Liver (tissue), 9 donors: Measurements from ENCODE around the gene EVC. TPM values are rescaled to one million over a fixed set of nuclear protein-coding genes. Genes with fewer than 3 reads are reported as not detected.
"Not testable (repeated sequence)": the region's sequence is repeated elsewhere in the genome, so short reads cannot be mapped to it uniquely, and the experiment has no call there.

Experiments
- DNase-seq: peaks from one replicate; pipeline ENCODE4 v3.0.0-alpha.2; 2017; ENCODE audit warnings: low spot score
- H3K27ac ChIP-seq, 2 donors: one replicate each; pipeline ENCODE4 v1.7.0; 2013; ENCODE audit warnings: inconsistent platforms in 2 of 2, low read length in 2 of 2, control low read depth in 1 of 2, low read depth in 1 of 2, mild to moderate bottlenecking in 1 of 2
- H3K27me3 ChIP-seq, 4 donors: one replicate each; pipeline versions ENCODE4 v1.6.1 to v1.7.0; 2013; ENCODE audit warnings: low read length in 3 of 4, inconsistent platforms in 1 of 4, mild to moderate bottlenecking in 1 of 4, moderate library complexity in 1 of 4; ENCODE audit not compliant: control insufficient read depth in 4 of 4, insufficient read depth in 4 of 4
- H3K36me3 ChIP-seq, 4 donors: one replicate each; pipeline versions ENCODE4 v1.6.1 to v1.7.0; 2013; ENCODE audit warnings: low read length in 3 of 4, mild to moderate bottlenecking in 3 of 4, low read depth in 1 of 4, moderate library complexity in 1 of 4; ENCODE audit not compliant: control insufficient read depth in 4 of 4, insufficient read depth in 3 of 4
- H3K4me1 ChIP-seq, 4 donors: one replicate each; pipeline versions ENCODE4 v1.6.1 to v1.7.0; 2013; ENCODE audit warnings: low read length in 3 of 4, mild to moderate bottlenecking in 3 of 4, moderate library complexity in 1 of 4; ENCODE audit not compliant: control insufficient read depth in 4 of 4, insufficient read depth in 4 of 4
- H3K4me3 ChIP-seq, 3 donors: one replicate each; pipeline versions ENCODE4 v1.6.1 to v1.7.0; 2013; ENCODE audit warnings: low read length in 3 of 3, control low read depth in 1 of 3, low read depth in 1 of 3, mild to moderate bottlenecking in 1 of 3
- H3K9ac ChIP-seq, 2 donors: one replicate each; pipeline ENCODE4 v1.7.0; 2013; ENCODE audit warnings: low read length in 2 of 2, mild to moderate bottlenecking in 2 of 2, moderate library complexity in 2 of 2, control low read depth in 1 of 2, low read depth in 1 of 2
- H3K9me3 ChIP-seq, 4 donors: one replicate each; pipeline versions ENCODE4 v1.6.1 to v1.7.0; 2013; ENCODE audit warnings: low read length in 3 of 4; ENCODE audit not compliant: control insufficient read depth in 4 of 4
- CTCF ChIP-seq: fragments of 150-350 bp; IDR thresholded peaks from 2 replicates; pipeline ENCODE4 v1.5.1; 2017; ENCODE audit warnings: improper control_type of control experiment, low read depth, low read length; ENCODE audit not compliant: missing input control
- EGR1 ChIP-seq, 2 donors: IDR thresholded peaks; 2 replicates each; pipeline ENCODE4 v1.6.1; 2016 to 2018; ENCODE audit warnings: antibody characterized with exemption in 2 of 2, low read depth in 2 of 2
- FOXA1 ChIP-seq: IDR thresholded peaks from 2 replicates; pipeline ENCODE4 v1.6.1; 2016; ENCODE audit warnings: antibody characterized with exemption
- FOXA2 ChIP-seq: IDR thresholded peaks from 2 replicates; pipeline ENCODE4 v1.6.1; 2016; ENCODE audit warnings: antibody characterized with exemption
- GABPA ChIP-seq, 2 donors: IDR thresholded peaks in 1 of 2; conservative IDR thresholded peaks in 1 of 2; 2 replicates each; pipeline ENCODE4 v1.6.1; 2016; ENCODE audit warnings: antibody characterized with exemption in 2 of 2, mild to moderate bottlenecking in 1 of 2, moderate library complexity in 1 of 2
- HNF4A ChIP-seq, 2 donors: conservative IDR thresholded peaks; 2 replicates each; pipeline ENCODE4 v1.6.1; 2016; ENCODE audit warnings: antibody characterized with exemption in 2 of 2, mild to moderate bottlenecking in 2 of 2
- HNF4G ChIP-seq: IDR thresholded peaks from 2 replicates; pipeline ENCODE4 v1.6.1; 2016; ENCODE audit warnings: antibody characterized with exemption
- JUND ChIP-seq, 2 donors: IDR thresholded peaks; 2 replicates each; pipeline ENCODE4 v1.6.1; 2016; ENCODE audit warnings: antibody characterized with exemption in 2 of 2
- NR2F2 ChIP-seq: IDR thresholded peaks from 2 replicates; pipeline ENCODE4 v1.6.1; 2016; ENCODE audit warnings: antibody characterized with exemption
- RXRA ChIP-seq, 2 donors: IDR thresholded peaks; 2 replicates each; pipeline ENCODE4 v1.6.1; 2017 to 2018; ENCODE audit warnings: antibody characterized with exemption in 2 of 2, mild to moderate bottlenecking in 1 of 2
- SP1 ChIP-seq: IDR thresholded peaks from 2 replicates; pipeline ENCODE4 v1.6.1; 2018; ENCODE audit warnings: antibody characterized with exemption, mild to moderate bottlenecking
- YY1 ChIP-seq: IDR thresholded peaks from 2 replicates; pipeline ENCODE4 v1.6.1; 2016; ENCODE audit warnings: antibody characterized with exemption, mild to moderate bottlenecking
- ZBTB33 ChIP-seq: IDR thresholded peaks from 2 replicates; pipeline ENCODE4 v1.6.1; 2016; ENCODE audit warnings: antibody characterized with exemption
- WGBS: extraction: QIAGEN DNeasy Blood & Tissue Kit; methylation state at CpG from one replicate; pipeline ENCODE4 v1.1.7; 2013; 5-methylcytosine and 5-hydroxymethylcytosine counted together
- polyA plus RNA-seq, 2 donors: library from polyadenylated mRNA; stranded (reverse) in 1 of 2; unstranded in 1 of 2; fragments of 200-250 nt in 1 of 2; fragments of >200 nt in 1 of 2; fragmentation: Nextera tagmentation in 1 of 2; extraction: Ambion mirVana in 1 of 2; gene quantifications; one replicate each; pipeline versions ENCODE4 v1.2.1 to v1.2.3, GENCODE V29; 2013 to 2015
- total RNA-seq, 2 donors: library from RNA; depleted of rRNA; stranded (reverse); fragments of >200 nt; gene quantifications; one replicate each; pipeline ENCODE4 v1.2.3, GENCODE V29; 2014
- TF ChIP-seq, protein P1 (sequence below): IDR thresholded peaks from 2 replicates; pipeline ENCODE4 v1.6.1; 2016; ENCODE audit warnings: antibody characterized with exemption
- TF ChIP-seq, protein P2 (sequence below): IDR thresholded peaks from 2 replicates; pipeline ENCODE4 v1.6.1; 2016; ENCODE audit warnings: antibody characterized with exemption
- TF ChIP-seq, protein P3 (sequence below): IDR thresholded peaks from 2 replicates; pipeline ENCODE4 v1.6.1; 2016; ENCODE audit warnings: antibody characterized with exemption, mild to moderate bottlenecking
- donor health status: healthy.
- donor health status: healthy.
- donor health status: healthy.
- donor health status: healthy.
- donor health status: healthy.

Gene EVC
- total and polyA plus RNA-seq, 4 donors, result 0.76 to 10.9 (median 3.2) TPM

DNA sequence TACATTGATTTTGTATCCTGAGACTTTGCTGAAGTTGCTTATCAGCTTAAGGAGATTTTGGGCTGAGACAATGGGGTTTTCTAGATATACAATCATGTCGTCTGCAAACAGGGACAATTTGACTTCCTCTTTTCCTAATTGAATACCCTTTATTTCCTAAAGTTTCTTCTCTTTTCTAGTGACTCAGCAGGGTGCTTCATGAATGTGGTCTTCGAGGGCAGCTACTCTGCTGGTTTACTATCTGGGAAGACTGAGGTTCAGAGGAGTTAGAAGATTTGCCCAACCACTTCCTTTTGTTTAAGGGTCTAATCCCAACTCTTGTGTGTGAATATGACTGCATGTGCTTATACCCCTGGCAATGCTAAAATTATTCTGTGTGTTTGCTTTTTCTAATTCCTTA is 17.4 kb downstream of the EVC start:
- not testable (repeated sequence) for H3K27me3 ChIP-seq, H3K36me3 ChIP-seq, H3K4me3 ChIP-seq, H3K9me3 ChIP-seq, DNase-seq, H3K9ac ChIP-seq, H3K4me1 ChIP-seq, H3K27ac ChIP-seq
- whole genome bisulfite sequencing, result 75% methylated on average over 2 of the region's 2 CpGs

DNA sequence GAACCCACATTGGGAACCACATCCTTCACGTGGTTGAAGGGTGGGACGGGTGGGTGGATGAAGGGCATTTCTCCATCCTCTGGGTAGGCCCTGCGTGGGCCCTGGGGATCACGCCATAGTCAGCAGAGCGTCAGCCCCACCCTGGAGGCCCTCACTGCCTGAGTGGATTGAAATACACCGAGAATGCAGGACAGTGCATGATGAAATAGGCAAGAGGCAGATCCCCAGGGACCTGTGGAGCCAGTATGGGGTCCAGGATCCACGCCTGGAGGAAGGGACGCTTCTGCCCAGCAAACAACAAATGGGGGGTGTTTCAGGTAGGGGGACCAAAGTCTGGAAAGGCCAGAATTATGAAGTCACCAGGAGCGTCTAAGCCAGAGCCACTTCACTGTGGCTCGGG is 19.4 kb downstream of the EVC start:
- no peak overlapping the region for H3K27ac ChIP-seq
- WGBS, result 79% methylated on average over 10 of the region's 10 CpGs
- H3K9me3 ChIP-seq, result no peaks in the 10 kb centered on the region
- H3K4me1 ChIP-seq, result no peaks in the 10 kb centered on the region
- no peak overlapping the region for H3K4me3 ChIP-seq
- H3K36me3 ChIP-seq, result peaks cover 0 to 6% (median under 1%) of the 10 kb centered on the region in 4 donors
- no peak for TF ChIP-seq FOXA2
- no peak for TF ChIP-seq NR2F2
- no peak for TF ChIP-seq YY1
- no peak for TF ChIP-seq HNF4G
- TF ChIP-seq, protein P1, sequence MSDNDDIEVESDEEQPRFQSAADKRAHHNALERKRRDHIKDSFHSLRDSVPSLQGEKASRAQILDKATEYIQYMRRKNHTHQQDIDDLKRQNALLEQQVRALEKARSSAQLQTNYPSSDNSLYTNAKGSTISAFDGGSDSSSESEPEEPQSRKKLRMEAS, result no peak
- TF ChIP-seq SP1, result no peak
- no peak for TF ChIP-seq RXRA (IDR thresholded peaks at IDR 0.05)
- no peak for TF ChIP-seq GABPA (IDR thresholded peaks at IDR 0.05 in 1 of 2, conservative IDR thresholded peaks at IDR 0.05 in 1 of 2)
- TF ChIP-seq, protein P2, sequence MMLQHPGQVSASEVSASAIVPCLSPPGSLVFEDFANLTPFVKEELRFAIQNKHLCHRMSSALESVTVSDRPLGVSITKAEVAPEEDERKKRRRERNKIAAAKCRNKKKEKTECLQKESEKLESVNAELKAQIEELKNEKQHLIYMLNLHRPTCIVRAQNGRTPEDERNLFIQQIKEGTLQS, result no peak
- no peak for TF ChIP-seq JUND (IDR thresholded peaks at IDR 0.05)
- TF ChIP-seq, protein P3, sequence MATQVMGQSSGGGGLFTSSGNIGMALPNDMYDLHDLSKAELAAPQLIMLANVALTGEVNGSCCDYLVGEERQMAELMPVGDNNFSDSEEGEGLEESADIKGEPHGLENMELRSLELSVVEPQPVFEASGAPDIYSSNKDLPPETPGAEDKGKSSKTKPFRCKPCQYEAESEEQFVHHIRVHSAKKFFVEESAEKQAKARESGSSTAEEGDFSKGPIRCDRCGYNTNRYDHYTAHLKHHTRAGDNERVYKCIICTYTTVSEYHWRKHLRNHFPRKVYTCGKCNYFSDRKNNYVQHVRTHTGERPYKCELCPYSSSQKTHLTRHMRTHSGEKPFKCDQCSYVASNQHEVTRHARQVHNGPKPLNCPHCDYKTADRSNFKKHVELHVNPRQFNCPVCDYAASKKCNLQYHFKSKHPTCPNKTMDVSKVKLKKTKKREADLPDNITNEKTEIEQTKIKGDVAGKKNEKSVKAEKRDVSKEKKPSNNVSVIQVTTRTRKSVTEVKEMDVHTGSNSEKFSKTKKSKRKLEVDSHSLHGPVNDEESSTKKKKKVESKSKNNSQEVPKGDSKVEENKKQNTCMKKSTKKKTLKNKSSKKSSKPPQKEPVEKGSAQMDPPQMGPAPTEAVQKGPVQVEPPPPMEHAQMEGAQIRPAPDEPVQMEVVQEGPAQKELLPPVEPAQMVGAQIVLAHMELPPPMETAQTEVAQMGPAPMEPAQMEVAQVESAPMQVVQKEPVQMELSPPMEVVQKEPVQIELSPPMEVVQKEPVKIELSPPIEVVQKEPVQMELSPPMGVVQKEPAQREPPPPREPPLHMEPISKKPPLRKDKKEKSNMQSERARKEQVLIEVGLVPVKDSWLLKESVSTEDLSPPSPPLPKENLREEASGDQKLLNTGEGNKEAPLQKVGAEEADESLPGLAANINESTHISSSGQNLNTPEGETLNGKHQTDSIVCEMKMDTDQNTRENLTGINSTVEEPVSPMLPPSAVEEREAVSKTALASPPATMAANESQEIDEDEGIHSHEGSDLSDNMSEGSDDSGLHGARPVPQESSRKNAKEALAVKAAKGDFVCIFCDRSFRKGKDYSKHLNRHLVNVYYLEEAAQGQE, result no peak
- TF ChIP-seq FOXA1, result no peak
- no peak for TF ChIP-seq CTCF
- no peak for TF ChIP-seq ZBTB33
- TF ChIP-seq EGR1 (IDR thresholded peaks at IDR 0.05; ENCODE audit: low read depth in 2 of 2), result no peak
- TF ChIP-seq HNF4A (conservative IDR thresholded peaks at IDR 0.05), result no peak
- no peak overlapping the region for H3K9ac ChIP-seq
- no peaks in the 10 kb centered on the region for H3K27me3 ChIP-seq
- no peak for DNase-seq
